Mammary epithelial cell (primary cell): ENCODE measurements around the gene COMMD1.

ENCODE experiments used
- EZH2 ChIP-seq: IDR thresholded peaks from 2 replicates; pipeline ENCODE4 v1.6.1; 2012; ENCODE audit warnings: low read length, inconsistent platforms, borderline replicate concordance
- TF ChIP-seq, protein P1 (sequence below), 2 donors: IDR thresholded peaks in 1 of 2; conservative IDR thresholded peaks in 1 of 2; 2 replicates each; pipeline ENCODE4 v1.5.1; 2011 to 2012; ENCODE audit warnings: inconsistent platforms in 2 of 2, low read length in 2 of 2, mild to moderate bottlenecking in 2 of 2, control low read depth in 1 of 2, low read depth in 1 of 2; ENCODE audit not compliant: insufficient read depth in 1 of 2; ENCODE audit errors: extremely low read depth in 1 of 2

DNA sequence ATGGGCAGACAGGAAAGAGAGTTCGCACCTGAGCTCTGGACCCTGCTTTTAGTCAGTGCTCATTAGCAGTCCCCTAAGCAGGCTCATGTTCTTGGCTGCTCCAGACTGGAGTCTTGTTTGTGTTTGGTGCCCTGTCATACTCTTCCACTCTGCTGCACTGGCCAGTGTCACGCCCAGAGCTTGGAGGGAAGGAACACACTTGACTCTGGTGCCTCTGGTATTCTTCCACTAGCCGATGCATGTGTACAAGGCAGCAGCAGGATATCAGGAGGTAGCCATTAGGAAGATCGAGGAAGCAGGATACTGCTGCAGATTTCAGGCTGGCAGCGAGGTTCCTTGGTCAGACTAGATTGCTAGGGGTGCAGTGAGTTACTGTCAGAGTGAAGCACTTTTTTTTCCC is 209.1 kb downstream of the COMMD1 start:
- TF ChIP-seq, protein P1, sequence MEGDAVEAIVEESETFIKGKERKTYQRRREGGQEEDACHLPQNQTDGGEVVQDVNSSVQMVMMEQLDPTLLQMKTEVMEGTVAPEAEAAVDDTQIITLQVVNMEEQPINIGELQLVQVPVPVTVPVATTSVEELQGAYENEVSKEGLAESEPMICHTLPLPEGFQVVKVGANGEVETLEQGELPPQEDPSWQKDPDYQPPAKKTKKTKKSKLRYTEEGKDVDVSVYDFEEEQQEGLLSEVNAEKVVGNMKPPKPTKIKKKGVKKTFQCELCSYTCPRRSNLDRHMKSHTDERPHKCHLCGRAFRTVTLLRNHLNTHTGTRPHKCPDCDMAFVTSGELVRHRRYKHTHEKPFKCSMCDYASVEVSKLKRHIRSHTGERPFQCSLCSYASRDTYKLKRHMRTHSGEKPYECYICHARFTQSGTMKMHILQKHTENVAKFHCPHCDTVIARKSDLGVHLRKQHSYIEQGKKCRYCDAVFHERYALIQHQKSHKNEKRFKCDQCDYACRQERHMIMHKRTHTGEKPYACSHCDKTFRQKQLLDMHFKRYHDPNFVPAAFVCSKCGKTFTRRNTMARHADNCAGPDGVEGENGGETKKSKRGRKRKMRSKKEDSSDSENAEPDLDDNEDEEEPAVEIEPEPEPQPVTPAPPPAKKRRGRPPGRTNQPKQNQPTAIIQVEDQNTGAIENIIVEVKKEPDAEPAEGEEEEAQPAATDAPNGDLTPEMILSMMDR (conservative IDR thresholded peaks at IDR 0.05 in 1 of 2, IDR thresholded peaks at IDR 0.05 in 1 of 2; ENCODE audit: extremely low read depth in 1 of 2, insufficient read depth in 1 of 2, low read depth in 1 of 2, low read length in 2 of 2), result no peak
- no peak for TF ChIP-seq EZH2
